SH-SY5Y (cell line): ENCODE data around the gene MAPT.

Experiments
- GATA2 ChIP-seq: IDR thresholded peaks from 2 replicates; pipeline ENCODE4 v1.6.1; 2011; ENCODE audit warnings: mild to moderate bottlenecking, low read depth, low read length
- GATA3 ChIP-seq: IDR thresholded peaks from 2 replicates; pipeline ENCODE4 v1.6.1; 2011; ENCODE audit warnings: low read depth, mild to moderate bottlenecking, low read length, moderate library complexity

The MAPT gene

GRCh38 chr17:45923511-45924268 is 29.3 kb downstream of the MAPT start:
- no peak for TF ChIP-seq GATA2
- TF ChIP-seq GATA3, result no peak

- TF ChIP-seq GATA3, result no peak
- no peak for TF ChIP-seq GATA2
These were observed 30.0 kb downstream of the MAPT start for GRCh38 chr17:45924332-45924820.

GRCh38 chr17:45925311-45925710 is 31.0 kb downstream of the MAPT start:
- no peak for TF ChIP-seq GATA2
- no peak for TF ChIP-seq GATA3

- TF ChIP-seq GATA2, result no peak
These were observed 32.9 kb downstream of the MAPT start for GRCh38 chr17:45927247-45927646.

GRCh38 chr17:45929344-45929743 is 35.0 kb downstream of the MAPT start:
- no peak for TF ChIP-seq GATA3
- TF ChIP-seq GATA2, result no peak

- no peak for TF ChIP-seq GATA3
These were observed 36.1 kb downstream of the MAPT start for GRCh38 chr17:45930420-45930951.

- TF ChIP-seq GATA2 (no peak), GATA3 (no peak)
These were observed 37.3 kb downstream of the MAPT start for GRCh38 chr17:45931677-45932076.

GRCh38 chr17:45934044-45934979 is 40.0 kb downstream of the MAPT start:
- no peak for TF ChIP-seq GATA3
- no peak for TF ChIP-seq GATA2

- no peak for TF ChIP-seq GATA3
- TF ChIP-seq GATA2, result no peak
These were observed 40.9 kb downstream of the MAPT start for GRCh38 chr17:45935197-45935709.

- TF ChIP-seq GATA3, result no peak
These were observed 41.6 kb downstream of the MAPT start for GRCh38 chr17:45935710-45936509.

- TF ChIP-seq GATA2, result no peak
- TF ChIP-seq GATA3, result no peak
These were observed 42.3 kb downstream of the MAPT start for GRCh38 chr17:45936610-45937009.

- TF ChIP-seq GATA3, result no peak
- TF ChIP-seq GATA2, result no peak
These were observed 45.0 kb downstream of the MAPT start for GRCh38 chr17:45939395-45939794.

GRCh38 chr17:45940293-45940692 is 45.9 kb downstream of the MAPT start:
- TF ChIP-seq GATA3 (no peak), GATA2 (no peak)

- TF ChIP-seq GATA3, result no peak
- no peak for TF ChIP-seq GATA2
These were observed 46.5 kb downstream of the MAPT start for GRCh38 chr17:45940826-45941225.
